Measurements from ENCODE around the gene ITGA2.
"Not testable (repeated sequence)": the region's sequence is repeated elsewhere in the genome, so short reads cannot be mapped to it uniquely, and the experiment has no call there.

The ITGA2 gene

DNA sequence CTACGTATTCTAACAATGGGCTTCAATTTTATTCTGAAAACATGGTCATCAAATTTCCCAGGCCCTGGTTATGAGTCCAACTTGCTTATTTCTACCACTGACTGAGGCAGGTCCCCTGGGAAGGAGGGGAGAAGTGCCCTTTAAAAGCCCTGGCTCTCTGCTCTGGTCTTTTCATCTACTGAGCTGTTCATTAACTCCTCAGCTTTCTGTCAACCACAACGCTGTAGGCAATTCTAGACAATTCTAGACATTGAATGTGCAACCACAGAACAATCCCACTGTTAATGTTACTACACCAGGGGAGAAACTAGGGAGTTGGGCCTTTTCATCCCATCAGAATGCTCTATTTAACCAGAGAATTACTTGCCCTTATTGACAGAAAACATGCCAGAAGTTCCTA lies 110.4 kb downstream of the ITGA2 start:
- DNase-seq (ENCODE audit: low read depth), result no peak

DNA sequence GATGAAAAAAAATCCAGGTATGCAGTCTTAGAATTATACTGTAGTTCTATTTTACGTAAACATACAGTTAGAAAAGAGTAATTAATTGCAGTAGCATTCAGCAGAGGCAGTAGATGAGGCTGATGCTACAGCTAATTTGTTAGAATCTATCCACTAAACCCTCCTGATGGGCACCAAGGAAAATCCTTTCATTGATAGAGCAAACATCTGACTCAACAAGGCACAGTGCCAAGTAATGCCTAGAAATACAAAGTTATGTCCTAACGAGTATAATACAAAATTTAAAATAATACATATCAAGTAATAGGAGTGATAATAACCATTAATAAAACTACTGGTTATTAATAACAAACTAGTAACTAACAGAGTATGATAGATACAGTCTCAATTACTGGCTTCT lies 111.5 kb downstream of the ITGA2 start:
- DNase-seq (ENCODE audit: low read depth), result peak; percentile 28

DNA sequence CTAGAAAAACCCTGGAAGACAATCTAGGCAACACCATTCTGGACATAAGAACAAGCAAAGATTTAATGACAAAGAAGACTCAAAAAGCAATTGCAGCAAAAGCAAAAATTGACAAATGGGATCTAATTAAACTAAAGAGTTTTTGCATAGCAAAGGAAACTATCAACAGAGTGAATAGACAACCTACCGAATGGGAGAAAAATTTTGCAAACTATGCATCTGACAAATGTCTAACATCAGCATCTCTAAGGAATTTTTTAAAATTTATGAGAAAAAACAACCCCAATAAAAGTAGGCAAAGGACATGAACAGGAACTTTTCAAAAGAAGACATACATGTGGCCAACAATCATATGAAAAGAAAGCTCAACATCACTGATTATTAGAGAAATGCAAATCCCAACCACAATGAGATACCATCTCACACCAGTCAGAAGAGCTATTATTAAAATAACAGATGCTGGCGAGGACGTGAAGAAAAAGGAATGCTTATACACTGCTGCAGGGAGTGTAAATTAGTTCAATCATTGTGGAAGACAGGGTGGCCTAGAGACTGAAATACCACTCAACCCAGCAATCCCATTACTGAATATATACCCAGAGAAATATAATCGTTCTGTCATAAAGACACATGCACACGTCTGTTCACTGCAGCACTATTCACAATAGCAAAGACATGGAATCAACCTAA lies 116.6 kb downstream of the ITGA2 start:
- DNase-seq (ENCODE audit: low read depth), result no peak

DNA sequence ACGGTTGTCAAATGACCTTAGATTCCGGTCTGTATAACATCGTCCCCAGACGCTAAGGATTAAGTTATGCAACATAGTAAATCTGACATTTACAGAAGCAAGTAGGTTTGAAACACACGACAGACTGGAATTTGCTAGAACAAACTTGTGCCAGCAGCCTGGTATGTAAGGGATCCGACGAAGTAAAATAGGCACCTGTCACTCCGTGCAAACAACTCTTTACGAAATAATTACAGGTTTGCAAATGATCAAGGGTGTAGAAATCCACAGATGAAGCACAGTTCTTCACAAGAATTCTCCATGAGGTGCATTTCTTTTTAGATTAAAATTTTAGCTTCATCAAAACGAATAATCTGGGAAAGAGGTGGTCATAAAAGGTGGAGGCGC lies 119.9 kb downstream of the ITGA2 start:
- DNase-seq (ENCODE audit: low read depth), result peak; percentile 33

DNA sequence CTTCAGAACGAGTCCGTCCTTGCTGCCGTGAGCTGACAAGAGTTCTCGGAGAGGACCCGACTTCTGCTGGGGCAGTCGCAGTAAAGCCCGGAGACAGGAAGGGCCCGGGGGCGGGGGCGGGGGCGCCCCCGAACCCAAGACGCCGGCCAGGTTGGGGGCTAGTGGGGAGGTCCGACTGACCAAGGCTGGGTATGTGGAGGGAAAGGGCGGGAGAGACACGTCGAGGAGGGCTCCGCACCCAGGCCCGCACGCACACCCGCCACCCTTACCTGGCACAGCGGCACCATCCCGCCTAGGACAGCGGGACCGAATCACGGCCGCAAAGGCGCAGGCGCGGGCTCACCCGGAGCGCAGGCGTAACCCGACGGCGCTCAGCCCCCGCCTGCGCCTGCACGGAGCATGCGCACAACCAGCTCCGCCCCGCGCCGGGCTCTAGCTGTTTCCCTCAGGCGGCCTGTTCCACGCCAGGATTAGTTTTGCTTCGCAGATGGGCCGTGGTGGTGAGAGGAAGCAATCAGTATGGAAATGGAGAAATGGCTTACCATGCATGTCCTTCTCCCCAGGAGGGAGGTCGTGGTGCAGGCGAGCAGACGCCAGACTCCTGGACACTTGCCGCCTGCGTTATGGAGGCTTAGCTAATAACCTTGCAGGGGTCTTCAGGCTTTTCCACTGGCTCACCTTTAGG lies 120.4 kb downstream of the ITGA2 start, which contains the start of gene MOCS2:
TSS of gene MOCS2 (minus strand) at position 315 of the 685 bp plus-strand sequence. CDS start 2,583 bp downstream, outside the sequence.
- DNase-seq (ENCODE audit: low read depth), result peak; percentile 93

DNA sequence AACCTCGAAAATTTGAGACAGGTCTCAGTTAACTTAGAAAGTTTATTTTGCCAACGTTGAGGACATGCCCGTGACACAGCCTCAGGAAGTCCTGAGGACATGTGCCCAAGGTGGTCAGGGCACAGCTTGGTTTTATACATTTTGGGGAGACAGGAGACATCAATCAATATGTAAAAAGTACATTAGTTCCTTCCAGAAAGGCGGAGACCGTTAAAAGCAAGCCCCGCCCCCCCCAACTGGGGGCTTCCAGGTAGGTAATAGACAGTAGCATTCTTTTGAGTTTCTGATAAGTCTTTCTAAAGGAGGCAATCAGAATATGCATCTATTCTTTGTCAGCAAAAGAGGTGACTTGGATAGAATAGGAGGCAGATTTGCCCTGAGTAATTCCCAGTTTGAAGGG lies 121.0 kb downstream of the ITGA2 start:
- DNase-seq (ENCODE audit: low read depth), result no peak

DNA sequence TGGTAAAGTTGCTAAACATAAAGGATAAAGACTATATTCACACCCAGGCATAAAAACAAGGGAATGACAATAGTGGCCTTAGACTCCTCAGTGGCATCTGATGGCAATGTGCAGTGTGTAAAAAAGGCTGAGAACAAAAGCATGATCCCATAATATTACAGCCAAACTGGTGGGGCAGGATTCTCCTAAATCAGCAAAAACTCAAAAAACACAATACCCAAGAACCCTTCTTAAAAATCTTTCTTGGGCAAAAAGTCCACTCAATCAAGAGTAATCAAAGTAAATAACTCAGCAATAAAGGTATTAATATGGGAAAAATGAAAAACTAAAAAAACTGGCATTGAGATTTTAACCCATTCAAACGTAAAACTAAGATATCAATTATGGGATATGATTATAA lies 122.0 kb downstream of the ITGA2 start:
- DNase-seq (ENCODE audit: low read depth), result no peak

DNA sequence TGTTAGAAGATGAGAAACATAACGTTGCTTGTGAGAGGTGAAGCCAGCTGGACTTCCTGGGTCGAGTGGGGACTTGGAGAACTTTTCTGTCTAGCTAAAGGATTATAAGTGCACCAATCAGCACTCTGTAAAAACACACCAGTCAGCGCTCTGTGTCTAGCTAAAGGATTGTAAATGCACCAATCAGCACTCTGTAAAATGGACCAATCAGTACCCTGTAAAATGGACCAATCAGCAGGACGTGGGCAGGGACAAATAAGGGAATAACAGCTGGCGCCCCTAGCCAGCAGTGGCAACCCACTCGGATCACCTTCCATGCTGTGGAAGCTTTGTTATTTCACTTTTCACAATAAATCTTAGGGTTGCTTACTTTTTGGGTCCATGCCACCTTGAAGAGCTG lies 123.2 kb downstream of the ITGA2 start:
- not testable (repeated sequence) for DNase-seq (ENCODE audit: low read depth)

DNA sequence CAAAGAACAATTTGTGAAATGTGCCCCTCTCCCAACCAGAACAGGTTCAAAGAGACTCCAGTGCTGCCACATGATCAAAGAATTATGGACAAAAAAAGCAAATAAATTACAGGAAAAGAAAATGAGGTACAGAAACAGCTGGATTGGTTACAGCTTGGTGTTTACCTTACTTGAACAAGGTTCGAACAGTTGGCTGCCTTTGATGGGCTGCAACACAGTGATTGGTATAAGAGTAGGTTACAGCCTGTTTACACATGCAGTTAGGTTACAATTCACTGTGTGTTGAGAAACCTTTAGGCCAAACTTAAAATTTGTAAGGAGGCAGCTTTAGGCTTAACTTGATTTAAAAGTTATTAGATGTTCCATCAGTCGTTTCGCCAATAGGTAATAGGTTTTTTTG lies 123.8 kb downstream of the ITGA2 start:
- DNase-seq (ENCODE audit: low read depth), result no peak

DNA sequence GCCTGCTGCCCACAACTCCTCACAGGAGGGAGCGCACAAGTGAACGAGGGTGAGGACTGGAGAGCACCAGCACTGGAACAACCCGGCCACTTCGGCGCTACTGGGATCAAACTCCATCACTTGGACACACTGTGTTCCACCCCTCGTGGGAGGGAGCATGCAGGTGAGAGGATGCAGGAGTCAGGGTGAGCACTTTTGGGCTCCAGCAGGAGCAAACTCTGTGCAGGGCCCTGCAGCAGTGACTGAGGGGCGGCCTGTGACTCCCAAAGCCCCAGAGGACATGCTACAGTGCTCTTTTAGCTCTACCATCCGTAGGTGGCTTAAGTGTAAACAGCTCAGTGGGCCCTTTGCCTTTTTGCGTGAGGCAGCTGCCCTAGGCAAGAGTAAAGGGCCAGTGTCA lies 124.8 kb downstream of the ITGA2 start:
- DNase-seq (ENCODE audit: low read depth), result no peak

DNA sequence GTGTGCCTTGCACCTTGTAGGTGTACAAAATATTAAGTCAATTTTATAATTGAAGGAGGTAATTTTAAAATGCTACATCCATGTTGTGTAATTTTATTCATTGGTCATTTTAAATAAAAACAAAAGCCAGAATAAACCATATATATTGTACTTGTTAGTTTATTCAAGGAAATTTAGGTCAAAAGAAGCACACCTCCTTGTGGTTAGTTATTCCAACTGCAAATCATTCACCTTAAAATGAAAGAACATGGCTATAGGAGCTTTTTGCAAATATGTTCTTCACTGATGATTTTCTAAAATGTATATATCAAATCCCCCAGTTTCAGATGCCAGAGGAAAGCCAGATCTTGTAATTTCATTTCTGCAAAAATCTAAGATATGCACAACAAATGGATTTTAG lies 125.8 kb downstream of the ITGA2 start:
- peak; percentile 58 for DNase-seq (ENCODE audit: low read depth)

DNA sequence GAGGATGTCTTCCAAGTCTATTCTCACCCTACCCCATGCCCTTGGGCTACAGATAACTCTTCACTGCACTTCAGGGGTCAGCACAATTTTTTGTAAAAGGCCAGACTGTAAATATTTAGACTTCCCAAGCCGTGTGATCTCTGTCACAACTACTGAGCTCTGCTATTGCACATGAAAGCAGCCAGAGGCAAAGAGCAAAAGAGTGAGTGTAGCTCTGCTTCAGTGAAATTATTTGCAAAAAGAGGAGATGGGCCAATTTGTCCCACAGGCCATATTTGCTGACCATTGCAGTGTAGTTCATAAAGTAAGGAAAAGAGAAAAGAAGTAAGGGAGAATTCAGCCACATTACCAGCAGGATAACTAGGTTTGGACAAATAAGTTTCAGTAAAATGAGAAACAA lies 127.4 kb downstream of the ITGA2 start:
- DNase-seq (ENCODE audit: low read depth), result no peak

DNA sequence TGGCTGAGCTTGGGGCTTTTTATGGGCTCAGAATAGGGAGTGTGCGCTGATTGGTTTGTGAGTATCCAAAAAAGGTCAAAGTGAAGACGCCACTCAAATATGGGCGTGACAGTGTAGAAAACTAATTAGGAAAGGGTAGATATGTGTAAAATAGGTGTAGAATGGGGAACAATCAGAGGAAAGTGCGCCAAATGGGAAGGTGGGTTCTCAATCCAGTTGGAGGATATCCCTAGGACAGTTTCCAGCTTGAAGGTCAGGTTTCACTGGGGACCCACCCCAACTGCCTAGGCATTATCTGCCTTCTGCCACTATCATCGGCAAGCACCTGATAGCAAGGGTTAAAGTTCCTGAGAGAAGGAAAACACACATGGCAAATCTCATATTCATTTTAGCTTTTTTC lies 129.7 kb downstream of the ITGA2 start:
- DNase-seq (ENCODE audit: low read depth), result no peak

DNA sequence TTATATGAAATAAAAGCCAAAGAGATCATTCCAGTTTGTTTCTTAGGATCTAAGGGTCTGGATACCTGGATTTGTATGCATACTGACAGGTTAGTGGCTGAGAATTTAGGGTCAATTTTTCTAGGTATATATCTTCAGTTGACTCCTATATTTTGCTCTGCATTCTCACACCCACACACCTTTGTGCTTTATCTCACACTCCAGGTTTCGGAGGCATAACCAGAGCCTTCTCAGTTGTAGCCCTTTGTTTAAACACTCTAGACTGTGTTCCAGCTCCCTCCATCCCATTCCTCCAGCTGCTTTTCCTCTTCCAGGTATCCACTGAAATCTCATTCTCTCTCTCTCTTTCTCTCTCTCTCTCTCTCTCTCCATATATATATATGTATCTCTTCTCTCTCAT lies 131.0 kb downstream of the ITGA2 start:
- DNase-seq (ENCODE audit: low read depth), result no peak

DNA sequence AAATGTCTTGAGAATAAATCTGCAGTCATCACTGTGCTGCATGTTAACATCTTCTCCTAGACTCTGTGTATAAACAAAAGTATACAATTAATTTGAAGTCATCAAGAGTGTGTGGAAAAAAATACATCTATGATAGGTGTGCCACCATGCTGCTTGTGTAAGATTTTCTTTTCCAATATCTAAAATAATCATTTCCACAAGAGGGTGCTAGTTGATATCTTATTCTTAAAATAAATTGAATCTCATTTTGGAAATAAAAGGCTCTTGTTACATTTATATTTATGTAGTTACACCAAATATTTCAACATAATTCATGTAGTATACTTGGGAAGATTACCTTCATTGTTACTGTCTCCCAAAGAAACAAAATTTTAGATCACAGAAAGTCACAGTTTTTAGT lies 134.6 kb downstream of the ITGA2 start:
- peak; percentile 60 for DNase-seq (ENCODE audit: low read depth)

DNA sequence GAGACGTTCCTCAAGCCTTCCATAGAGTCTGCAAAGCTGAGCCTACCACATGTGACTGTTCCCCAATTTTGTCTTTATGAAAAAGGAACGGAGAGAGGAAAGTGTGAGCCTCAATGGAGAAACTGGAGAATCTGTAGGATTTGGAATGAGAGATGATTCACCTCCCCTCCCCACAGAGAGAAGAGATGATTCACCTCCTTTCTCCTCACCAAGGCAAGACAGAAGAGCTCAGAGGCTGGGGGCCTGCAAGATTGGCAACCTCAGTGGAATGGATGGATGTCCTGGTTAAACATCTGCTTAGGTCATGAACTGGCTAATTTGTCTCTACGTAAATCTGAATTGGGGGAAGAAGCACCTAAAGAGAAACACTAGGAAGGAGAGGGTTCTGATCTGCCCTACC lies 137.4 kb downstream of the ITGA2 start:
- peak; percentile 80 for DNase-seq (ENCODE audit: low read depth)

DNA sequence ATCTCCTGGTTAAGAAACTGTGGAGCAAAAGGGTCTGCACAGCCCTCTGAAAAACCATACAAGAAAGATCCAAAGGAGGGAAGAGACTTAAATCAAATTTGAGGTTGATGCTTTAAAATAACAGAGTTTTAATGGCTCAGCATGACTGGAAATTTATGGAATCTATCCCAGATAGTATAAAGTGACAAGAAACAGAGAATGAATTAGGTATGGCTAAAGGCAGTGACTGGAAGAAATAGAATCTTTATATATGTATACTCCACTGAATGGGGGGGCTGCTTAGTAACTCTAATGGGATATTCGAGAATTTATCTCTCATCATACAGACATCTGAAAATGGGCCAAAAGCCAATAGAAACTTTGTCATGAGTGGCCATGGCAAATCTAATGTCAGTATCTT lies 138.0 kb downstream of the ITGA2 start:
- DNase-seq (ENCODE audit: low read depth), result no peak

DNA sequence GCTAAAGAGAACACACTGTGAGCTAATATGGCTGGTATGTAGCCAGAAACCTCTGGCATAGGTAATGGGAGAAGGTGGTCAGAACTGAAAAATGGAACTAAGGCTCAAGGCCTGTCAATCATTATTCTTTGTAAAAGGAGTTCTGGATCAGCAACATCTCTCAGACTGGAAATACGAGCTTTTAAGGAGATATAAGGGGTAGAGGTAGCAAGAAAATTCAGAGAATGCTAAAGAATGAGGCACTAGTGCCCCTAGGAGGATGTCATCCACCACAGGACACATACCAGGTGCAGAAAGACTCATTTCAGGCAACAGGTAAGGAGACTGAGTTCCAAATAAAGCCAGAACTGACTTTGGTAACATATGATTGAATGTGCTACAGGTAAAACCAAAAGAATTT lies 139.3 kb downstream of the ITGA2 start:
- DNase-seq (ENCODE audit: low read depth), result no peak

DNA sequence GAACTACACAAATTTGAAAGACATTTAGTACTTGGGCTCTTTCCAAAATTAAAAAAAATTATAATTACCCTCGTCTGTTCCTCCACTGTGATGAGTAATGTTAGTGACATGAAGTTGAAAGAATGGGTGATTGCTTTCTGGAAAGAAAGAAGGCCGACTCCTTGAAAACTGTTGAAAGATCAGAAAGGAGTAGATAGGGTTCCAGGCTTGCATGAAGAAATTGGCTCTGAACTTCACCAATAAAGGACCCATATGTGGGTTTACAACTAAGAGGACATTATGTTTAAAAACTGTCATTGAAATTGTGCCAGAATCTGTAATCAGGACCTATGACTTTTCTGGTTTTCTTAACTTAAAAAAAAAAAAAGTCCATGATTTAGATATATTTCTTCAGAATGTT lies 141.1 kb downstream of the ITGA2 start:
- DNase-seq (ENCODE audit: low read depth), result peak; percentile 37

DNA sequence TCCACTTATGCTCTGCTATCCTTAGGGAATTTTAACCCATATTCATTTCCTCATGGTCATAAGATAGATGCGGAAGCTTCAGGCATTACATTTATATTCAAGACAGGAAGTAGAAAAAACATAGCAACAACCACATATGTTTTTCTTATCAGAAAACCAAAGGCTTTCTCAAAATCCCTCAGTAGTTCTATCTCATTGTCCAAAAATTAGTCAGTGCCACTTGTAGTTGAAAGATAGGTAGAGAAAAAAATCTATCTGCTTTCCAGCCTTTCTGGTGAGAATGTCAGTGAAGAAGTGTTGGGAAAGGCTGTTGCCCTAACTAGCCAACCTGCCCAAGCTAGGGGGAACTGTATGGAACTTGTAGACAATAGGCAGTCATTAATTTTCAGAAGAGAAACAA lies 143.9 kb downstream of the ITGA2 start:
- no peak for DNase-seq (ENCODE audit: low read depth)

All from ELR (cell line).